Sigmoid colon (tissue), 3 donors: ENCODE measurements around the gene SPDYE16.
"Not testable (repeated sequence)": the region's sequence is repeated elsewhere in the genome, so short reads cannot be mapped to it uniquely, and the experiment has no call there.

Experiments used
- POLR2A ChIP-seq, 2 donors: fragments of 450-650 bp; IDR thresholded peaks; one replicate each; pipeline ENCODE4 v1.6.1; 2016; ENCODE audit warnings: antibody characterized with exemption in 2 of 2, mild to moderate bottlenecking in 2 of 2, moderate library complexity in 2 of 2
- TF ChIP-seq, protein P1 (sequence below), 4 experiments: fragments of 450-650 bp in 3 of 4; fragments of 200-600 bp in 1 of 4; IDR thresholded peaks; one replicate each; pipeline ENCODE4 v1.5.1; 2016 to 2019; ENCODE audit warnings: antibody characterized with exemption in 4 of 4, mild to moderate bottlenecking in 3 of 4, moderate library complexity in 2 of 4

DNA sequence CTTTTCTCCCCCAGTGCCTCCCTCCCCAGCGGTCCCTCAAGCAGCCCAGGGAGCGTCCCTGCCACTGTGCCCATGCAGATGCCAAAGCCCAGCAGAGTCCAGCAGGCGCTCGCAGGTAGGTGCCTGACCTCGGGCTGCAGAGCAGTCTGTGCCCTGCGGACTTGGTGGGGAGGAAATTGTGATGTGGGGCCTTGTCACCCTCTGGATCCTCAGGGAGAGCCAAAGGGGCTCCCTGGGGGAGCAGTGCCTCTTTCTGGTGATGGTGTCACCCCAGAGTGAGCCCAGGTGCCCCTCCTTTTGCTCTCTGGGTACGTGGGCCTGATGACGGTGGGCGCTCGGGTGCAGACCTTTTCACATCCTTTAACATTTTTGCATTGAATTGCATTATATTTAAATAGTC is 51.0 kb downstream of the SPDYE16 start:
- TF ChIP-seq, protein P1, sequence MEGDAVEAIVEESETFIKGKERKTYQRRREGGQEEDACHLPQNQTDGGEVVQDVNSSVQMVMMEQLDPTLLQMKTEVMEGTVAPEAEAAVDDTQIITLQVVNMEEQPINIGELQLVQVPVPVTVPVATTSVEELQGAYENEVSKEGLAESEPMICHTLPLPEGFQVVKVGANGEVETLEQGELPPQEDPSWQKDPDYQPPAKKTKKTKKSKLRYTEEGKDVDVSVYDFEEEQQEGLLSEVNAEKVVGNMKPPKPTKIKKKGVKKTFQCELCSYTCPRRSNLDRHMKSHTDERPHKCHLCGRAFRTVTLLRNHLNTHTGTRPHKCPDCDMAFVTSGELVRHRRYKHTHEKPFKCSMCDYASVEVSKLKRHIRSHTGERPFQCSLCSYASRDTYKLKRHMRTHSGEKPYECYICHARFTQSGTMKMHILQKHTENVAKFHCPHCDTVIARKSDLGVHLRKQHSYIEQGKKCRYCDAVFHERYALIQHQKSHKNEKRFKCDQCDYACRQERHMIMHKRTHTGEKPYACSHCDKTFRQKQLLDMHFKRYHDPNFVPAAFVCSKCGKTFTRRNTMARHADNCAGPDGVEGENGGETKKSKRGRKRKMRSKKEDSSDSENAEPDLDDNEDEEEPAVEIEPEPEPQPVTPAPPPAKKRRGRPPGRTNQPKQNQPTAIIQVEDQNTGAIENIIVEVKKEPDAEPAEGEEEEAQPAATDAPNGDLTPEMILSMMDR (IDR thresholded peaks at IDR 0.05), result not testable (repeated sequence)
- TF ChIP-seq POLR2A (IDR thresholded peaks at IDR 0.05), result not testable (repeated sequence)
